ENCODE data around the gene STAG1. TPM values are rescaled to one million over a fixed set of nuclear protein-coding genes. Genes with fewer than 3 reads are reported as not detected.

Gene STAG1
- total and polyA plus RNA-seq, 4 donors: 4.6 to 28.0 (median 16.6) TPM

DNA sequence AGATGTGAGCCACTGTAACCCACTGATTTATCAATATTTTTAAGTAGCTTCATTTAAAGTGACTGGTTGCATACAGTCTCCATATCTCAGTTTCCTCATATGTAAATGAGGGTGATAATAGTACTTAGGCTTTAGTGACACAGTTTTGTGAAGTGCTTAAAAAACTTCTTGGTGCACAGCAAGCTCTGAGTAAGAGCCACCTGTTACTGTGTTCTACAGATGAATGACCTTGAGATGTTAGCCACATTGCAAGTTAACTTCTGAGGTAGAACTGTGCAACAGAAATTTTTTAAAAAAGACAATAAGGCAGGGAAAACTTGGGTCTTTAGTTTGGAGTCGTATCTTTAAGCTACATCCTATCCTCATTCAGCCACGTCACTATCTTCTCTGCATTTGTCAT, 458.9 kb downstream of the STAG1 start:
- 98% methylated on average over 2 of the region's 2 CpGs for WGBS
- no peaks in the 10 kb centered on the region for H3K4me1 ChIP-seq (ENCODE audit: control insufficient read depth in 4 of 4, insufficient read depth in 4 of 4, low read length in 3 of 4)
- H3K9me3 ChIP-seq (ENCODE audit: control insufficient read depth in 4 of 4, low read length in 3 of 4): no peaks in the 10 kb centered on the region
- H3K4me3 ChIP-seq (ENCODE audit: low read depth in 1 of 3, low read length in 3 of 3): no peak overlapping the region
- no peak for DNase-seq (ENCODE audit: low spot score)
- peaks cover 0 to 46% (median 30%) of the 10 kb centered on the region in 4 donors for H3K36me3 ChIP-seq (ENCODE audit: control insufficient read depth in 4 of 4, insufficient read depth in 3 of 4, low read depth in 1 of 4, low read length in 3 of 4)
- no peak overlapping the region for H3K27ac ChIP-seq (ENCODE audit: low read depth in 1 of 2, low read length in 2 of 2)
- no peak overlapping the region for H3K9ac ChIP-seq (ENCODE audit: low read depth in 1 of 2, low read length in 2 of 2)
- TF ChIP-seq, protein P1, sequence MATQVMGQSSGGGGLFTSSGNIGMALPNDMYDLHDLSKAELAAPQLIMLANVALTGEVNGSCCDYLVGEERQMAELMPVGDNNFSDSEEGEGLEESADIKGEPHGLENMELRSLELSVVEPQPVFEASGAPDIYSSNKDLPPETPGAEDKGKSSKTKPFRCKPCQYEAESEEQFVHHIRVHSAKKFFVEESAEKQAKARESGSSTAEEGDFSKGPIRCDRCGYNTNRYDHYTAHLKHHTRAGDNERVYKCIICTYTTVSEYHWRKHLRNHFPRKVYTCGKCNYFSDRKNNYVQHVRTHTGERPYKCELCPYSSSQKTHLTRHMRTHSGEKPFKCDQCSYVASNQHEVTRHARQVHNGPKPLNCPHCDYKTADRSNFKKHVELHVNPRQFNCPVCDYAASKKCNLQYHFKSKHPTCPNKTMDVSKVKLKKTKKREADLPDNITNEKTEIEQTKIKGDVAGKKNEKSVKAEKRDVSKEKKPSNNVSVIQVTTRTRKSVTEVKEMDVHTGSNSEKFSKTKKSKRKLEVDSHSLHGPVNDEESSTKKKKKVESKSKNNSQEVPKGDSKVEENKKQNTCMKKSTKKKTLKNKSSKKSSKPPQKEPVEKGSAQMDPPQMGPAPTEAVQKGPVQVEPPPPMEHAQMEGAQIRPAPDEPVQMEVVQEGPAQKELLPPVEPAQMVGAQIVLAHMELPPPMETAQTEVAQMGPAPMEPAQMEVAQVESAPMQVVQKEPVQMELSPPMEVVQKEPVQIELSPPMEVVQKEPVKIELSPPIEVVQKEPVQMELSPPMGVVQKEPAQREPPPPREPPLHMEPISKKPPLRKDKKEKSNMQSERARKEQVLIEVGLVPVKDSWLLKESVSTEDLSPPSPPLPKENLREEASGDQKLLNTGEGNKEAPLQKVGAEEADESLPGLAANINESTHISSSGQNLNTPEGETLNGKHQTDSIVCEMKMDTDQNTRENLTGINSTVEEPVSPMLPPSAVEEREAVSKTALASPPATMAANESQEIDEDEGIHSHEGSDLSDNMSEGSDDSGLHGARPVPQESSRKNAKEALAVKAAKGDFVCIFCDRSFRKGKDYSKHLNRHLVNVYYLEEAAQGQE (IDR thresholded peaks at IDR 0.05): no peak
- TF ChIP-seq JUND (IDR thresholded peaks at IDR 0.05) (no peak), SP1 (IDR thresholded peaks at IDR 0.05) (no peak), RXRA (IDR thresholded peaks at IDR 0.05) (no peak), FOXA1 (IDR thresholded peaks at IDR 0.05) (no peak), EGR1 (IDR thresholded peaks at IDR 0.05; ENCODE audit: low read depth in 2 of 2) (no peak), NR2F2 (IDR thresholded peaks at IDR 0.05) (no peak), FOXA2 (IDR thresholded peaks at IDR 0.05) (no peak), HNF4A (conservative IDR thresholded peaks at IDR 0.05) (no peak), HNF4G (IDR thresholded peaks at IDR 0.05) (no peak), TAF1 (conservative IDR thresholded peaks at IDR 0.05) (no peak), GABPA (IDR thresholded peaks at IDR 0.05 in 1 of 2, conservative IDR thresholded peaks at IDR 0.05 in 1 of 2) (no peak), YY1 (IDR thresholded peaks at IDR 0.05) (no peak), RAD21 (IDR thresholded peaks at IDR 0.05) (no peak)
- TF ChIP-seq, protein P2, sequence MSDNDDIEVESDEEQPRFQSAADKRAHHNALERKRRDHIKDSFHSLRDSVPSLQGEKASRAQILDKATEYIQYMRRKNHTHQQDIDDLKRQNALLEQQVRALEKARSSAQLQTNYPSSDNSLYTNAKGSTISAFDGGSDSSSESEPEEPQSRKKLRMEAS (IDR thresholded peaks at IDR 0.05): no peak
- TF ChIP-seq, protein P3, sequence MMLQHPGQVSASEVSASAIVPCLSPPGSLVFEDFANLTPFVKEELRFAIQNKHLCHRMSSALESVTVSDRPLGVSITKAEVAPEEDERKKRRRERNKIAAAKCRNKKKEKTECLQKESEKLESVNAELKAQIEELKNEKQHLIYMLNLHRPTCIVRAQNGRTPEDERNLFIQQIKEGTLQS (IDR thresholded peaks at IDR 0.05): no peak
- TF ChIP-seq, protein P4, sequence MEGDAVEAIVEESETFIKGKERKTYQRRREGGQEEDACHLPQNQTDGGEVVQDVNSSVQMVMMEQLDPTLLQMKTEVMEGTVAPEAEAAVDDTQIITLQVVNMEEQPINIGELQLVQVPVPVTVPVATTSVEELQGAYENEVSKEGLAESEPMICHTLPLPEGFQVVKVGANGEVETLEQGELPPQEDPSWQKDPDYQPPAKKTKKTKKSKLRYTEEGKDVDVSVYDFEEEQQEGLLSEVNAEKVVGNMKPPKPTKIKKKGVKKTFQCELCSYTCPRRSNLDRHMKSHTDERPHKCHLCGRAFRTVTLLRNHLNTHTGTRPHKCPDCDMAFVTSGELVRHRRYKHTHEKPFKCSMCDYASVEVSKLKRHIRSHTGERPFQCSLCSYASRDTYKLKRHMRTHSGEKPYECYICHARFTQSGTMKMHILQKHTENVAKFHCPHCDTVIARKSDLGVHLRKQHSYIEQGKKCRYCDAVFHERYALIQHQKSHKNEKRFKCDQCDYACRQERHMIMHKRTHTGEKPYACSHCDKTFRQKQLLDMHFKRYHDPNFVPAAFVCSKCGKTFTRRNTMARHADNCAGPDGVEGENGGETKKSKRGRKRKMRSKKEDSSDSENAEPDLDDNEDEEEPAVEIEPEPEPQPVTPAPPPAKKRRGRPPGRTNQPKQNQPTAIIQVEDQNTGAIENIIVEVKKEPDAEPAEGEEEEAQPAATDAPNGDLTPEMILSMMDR (IDR thresholded peaks at IDR 0.05; ENCODE audit: low read depth, low read length, missing input control): no peak
- TF ChIP-seq, protein P5, sequence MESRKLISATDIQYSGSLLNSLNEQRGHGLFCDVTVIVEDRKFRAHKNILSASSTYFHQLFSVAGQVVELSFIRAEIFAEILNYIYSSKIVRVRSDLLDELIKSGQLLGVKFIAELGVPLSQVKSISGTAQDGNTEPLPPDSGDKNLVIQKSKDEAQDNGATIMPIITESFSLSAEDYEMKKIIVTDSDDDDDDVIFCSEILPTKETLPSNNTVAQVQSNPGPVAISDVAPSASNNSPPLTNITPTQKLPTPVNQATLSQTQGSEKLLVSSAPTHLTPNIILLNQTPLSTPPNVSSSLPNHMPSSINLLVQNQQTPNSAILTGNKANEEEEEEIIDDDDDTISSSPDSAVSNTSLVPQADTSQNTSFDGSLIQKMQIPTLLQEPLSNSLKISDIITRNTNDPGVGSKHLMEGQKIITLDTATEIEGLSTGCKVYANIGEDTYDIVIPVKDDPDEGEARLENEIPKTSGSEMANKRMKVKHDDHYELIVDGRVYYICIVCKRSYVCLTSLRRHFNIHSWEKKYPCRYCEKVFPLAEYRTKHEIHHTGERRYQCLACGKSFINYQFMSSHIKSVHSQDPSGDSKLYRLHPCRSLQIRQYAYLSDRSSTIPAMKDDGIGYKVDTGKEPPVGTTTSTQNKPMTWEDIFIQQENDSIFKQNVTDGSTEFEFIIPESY (IDR thresholded peaks at IDR 0.05): no peak
- H3K27me3 ChIP-seq (ENCODE audit: control insufficient read depth in 4 of 4, insufficient read depth in 4 of 4, low read length in 3 of 4): no peaks in the 10 kb centered on the region
